NCI-H82 treated with DMSO at 0.1 percent for 48 hours (cell line): ENCODE measurements around the gene TMC6.

Experiments
- DNase-seq: peaks from one replicate; lab custom pipeline; 2025; ENCODE audit not compliant: unreplicated experiment; lab: John Stamatoyannopoulos, UW

Gene TMC6

GRCh38 chr17:78111016-78111726 is 17.4 kb downstream of the TMC6 start:
- DNase-seq = no peak

GRCh38 chr17:78110363-78111015 is 18.1 kb downstream of the TMC6 start:
- DNase-seq = no peak

- DNase-seq = no peak
Observed at GRCh38 chr17:78109489-78109761, 19.1 kb downstream of the TMC6 start.

GRCh38 chr17:78108726-78109488 is 19.6 kb downstream of the TMC6 start:
- DNase-seq = no peak

- no peak for DNase-seq
Observed at GRCh38 chr17:78107976-78108725, 20.4 kb downstream of the TMC6 start.

- no peak for DNase-seq
Observed at GRCh38 chr17:78107457-78107856, 21.1 kb downstream of the TMC6 start.

- DNase-seq = no peak
Observed at GRCh38 chr17:78106211-78106610, 22.3 kb downstream of the TMC6 start.

GRCh38 chr17:78105551-78105950 is 23.0 kb downstream of the TMC6 start:
- DNase-seq = no peak

GRCh38 chr17:78105101-78105500 is 23.5 kb downstream of the TMC6 start:
- no peak for DNase-seq

- no peak for DNase-seq
Observed at GRCh38 chr17:78104540-78104941, 24.0 kb downstream of the TMC6 start.

GRCh38 chr17:78103311-78103710 is 25.2 kb downstream of the TMC6 start:
- DNase-seq = no peak

GRCh38 chr17:78101542-78101941 is 27.0 kb downstream of the TMC6 start:
- no peak for DNase-seq

GRCh38 chr17:78101112-78101511 is 27.4 kb downstream of the TMC6 start:
- no peak for DNase-seq

GRCh38 chr17:78096093-78096492 is 32.5 kb downstream of the TMC6 start:
- DNase-seq = no peak

- no peak for DNase-seq
Observed at GRCh38 chr17:78095035-78095434, 33.5 kb downstream of the TMC6 start.

GRCh38 chr17:78092794-78093324 is 35.7 kb downstream of the TMC6 start:
- no peak for DNase-seq

- no peak for DNase-seq
Observed at GRCh38 chr17:78089576-78090281, 38.8 kb downstream of the TMC6 start.

GRCh38 chr17:78088529-78088928 is 40.0 kb downstream of the TMC6 start:
- no peak for DNase-seq

GRCh38 chr17:78086740-78087139 is 41.8 kb downstream of the TMC6 start:
- no peak for DNase-seq

GRCh38 chr17:78082988-78083387 is 45.6 kb downstream of the TMC6 start:
- no peak for DNase-seq
